HK-2 (cell line): ENCODE measurements around the gene PKHD1.

Source experiments
- DNase-seq: peaks from one replicate; pipeline ENCODE4 v3.0.0-alpha.2; 2018; ENCODE audit not compliant: unreplicated experiment

PKHD1 gene

DNA sequence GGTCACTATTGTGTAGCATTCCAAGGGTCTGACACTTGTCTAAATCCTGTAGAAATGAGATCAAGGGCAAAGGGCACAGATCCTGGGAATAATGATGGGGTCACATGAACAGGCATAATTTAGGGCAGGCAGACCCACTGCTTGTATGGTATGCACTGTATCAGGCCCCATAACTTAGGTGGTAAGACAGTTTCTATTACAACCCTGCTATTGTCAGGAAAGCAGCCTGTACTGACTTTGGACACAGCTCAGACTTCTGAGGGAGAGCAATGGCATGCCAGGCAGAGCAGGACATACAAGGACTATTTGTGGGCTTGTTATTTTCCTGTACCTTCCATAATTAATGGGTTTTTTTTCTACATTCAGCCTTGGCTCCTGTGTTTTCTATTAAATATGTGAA is 286.8 kb downstream of the PKHD1 start:
- DNase-seq: no peak

DNA sequence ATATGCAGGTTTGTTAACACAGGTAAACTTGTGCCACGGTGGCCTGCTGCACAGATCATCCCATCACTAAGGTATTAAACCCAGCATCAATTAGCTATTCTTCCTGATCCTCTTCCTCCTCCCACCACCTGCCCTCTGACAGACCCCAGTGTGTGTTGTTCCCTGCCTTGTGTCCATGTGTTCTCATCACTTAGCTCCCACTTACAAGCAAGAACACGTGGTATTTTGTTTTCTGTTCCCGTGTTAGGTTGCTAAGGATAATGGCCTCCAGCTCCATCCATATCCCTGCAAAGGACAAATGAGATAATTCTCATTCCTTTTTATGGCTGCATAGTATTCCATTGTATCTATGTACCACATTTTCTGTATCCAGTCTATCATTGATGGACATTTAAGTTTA is 294.0 kb downstream of the PKHD1 start:
- DNase-seq: no peak

GRCh38 chr6:51792273-51793030 is 295.0 kb downstream of the PKHD1 start:
- no peak for DNase-seq

GRCh38 chr6:51790946-51791345 is 296.5 kb downstream of the PKHD1 start:
- no peak for DNase-seq

- no peak for DNase-seq
Observed at GRCh38 chr6:51788121-51788520, 299.3 kb downstream of the PKHD1 start.

DNA sequence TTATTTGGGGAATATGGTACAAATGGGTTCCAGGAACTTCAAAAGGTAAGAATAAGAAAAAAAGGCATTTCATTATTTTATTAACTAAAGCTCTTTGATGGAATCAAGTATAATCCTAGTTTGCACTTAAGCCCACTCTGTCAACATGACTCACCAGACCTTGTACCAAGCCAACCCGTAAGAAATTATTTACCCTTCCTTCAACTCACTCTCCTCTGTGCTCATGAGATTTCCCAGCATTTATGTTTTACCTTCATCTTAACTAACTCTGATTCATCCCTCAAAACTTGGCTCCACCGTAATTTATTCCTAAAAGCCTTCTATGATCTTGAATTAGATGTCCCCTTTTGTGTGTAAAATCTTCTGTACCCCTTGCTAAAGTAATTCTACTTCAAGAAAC is 308.7 kb downstream of the PKHD1 start:
- no peak for DNase-seq

GRCh38 chr6:51777618-51778017 is 309.8 kb downstream of the PKHD1 start:
- no peak for DNase-seq

GRCh38 chr6:51775942-51776860 is 311.2 kb downstream of the PKHD1 start:
- no peak for DNase-seq

DNA sequence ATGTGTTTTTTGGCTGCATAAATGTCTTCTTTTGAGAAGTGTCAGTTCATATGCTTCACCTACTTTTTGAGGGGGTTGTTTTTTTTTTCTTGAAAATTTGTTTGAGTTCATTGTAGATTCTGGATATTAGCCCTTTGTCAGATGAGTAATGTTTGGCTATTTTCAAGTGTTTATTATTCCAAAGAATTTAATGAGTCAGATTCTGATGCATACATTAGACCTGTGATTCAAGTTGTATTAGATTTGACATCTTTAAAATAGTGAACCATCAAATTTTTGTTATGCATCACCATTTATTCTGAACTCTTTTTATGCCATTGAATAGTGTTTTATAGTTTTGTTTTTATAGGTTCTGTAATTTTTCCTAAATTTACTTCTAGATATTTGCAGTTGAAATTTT is 319.3 kb downstream of the PKHD1 start:
- DNase-seq: no peak

GRCh38 chr6:51765230-51765629 is 322.2 kb downstream of the PKHD1 start:
- DNase-seq: no peak

DNA sequence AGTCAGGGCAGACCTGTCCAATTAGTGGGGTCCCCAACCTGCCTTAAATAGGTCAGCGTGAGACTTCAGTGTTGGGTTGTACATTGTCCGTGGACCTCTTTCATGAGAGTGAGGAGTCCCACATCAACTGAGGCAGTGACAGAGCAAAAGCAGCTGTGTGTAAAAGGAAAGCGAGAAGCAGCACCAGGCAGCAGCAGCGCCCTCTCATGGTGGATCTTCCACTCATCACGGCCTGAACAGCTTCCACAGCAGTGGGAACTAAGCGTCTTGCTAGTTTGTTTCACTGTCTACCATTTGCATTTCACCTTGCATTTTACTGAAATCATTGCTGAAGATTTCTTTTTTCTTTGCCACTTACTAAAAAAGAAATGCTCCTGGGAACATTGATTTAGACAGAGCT is 333.8 kb downstream of the PKHD1 start:
- peak; percentile 1 for DNase-seq

DNA sequence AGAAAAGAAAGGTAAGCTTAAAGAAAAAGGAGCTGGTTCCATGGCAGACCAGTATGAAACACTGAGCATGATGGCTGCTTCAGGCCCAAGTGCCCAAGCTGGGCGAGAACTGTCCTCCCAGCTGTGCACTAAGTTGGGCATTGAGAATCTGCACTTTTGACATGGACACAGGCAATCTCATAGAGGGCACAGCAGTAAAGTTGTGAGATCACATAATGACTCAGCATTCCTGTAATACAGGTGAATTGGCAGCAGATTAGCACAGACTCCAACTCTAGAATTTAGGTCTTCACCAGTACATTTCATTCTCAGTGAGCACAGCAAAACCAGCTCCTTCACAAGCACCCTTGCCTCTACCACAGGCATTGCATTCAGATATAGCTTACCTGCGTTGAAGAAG is 343.4 kb downstream of the PKHD1 start:
- no peak for DNase-seq

DNA sequence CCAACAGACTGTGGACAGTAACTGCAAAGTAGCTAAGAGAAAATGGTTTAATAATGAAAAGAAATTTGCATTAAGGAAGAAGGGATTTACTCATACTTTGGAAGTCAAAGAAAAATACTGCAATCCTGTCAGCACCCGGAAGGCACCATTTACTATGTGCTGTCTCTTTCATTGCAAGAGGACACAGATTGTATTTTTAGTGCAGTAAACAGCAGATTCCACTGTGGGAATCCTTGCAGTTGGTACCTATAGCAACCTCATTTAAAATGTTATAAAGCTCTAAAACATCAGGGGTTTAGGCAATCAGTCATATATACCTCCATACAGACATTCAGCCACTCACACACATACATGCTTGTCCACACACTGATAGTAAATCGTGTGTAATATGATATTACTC is 346.8 kb downstream of the PKHD1 start:
- DNase-seq: no peak

GRCh38 chr6:51738614-51739013 is 348.8 kb downstream of the PKHD1 start:
- no peak for DNase-seq

DNA sequence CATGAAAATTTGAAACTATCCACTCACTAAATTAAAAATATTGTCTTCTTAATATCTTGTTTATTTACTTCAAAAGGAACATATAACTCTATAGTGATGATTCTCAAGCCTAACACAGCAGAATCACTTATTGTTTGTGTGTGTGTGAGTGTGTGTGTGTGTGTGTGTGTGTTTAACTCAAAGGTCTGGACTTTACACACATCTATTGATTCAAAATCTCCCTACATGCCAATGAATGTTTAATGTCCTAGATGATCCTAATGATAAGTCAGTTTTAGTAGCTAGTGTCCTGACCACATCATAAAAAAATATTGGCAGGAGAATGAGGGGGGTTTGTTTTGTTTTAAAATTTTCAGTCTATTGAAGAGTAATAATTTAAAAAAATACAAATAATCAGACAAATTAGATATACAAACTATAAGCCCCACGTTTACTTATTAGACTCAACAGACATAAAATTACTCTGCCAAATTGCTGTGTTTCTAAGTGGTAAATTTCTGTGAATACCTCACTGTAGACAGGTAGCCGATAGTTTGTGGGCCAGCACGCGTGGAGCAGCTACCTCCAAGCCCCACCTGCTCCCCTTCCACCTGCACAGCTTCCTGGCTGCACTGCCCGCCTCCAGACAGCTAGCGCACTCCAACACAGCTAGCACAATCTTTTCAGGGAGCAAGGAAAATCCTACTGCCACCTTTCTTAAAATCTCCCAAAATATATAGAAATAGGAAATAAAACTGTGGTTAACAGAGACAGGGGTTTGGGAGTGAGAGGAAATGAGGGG is 349.6 kb downstream of the PKHD1 start:
- DNase-seq: no peak

GRCh38 chr6:51725155-51725554 is 362.3 kb downstream of the PKHD1 start:
- no peak for DNase-seq

DNA sequence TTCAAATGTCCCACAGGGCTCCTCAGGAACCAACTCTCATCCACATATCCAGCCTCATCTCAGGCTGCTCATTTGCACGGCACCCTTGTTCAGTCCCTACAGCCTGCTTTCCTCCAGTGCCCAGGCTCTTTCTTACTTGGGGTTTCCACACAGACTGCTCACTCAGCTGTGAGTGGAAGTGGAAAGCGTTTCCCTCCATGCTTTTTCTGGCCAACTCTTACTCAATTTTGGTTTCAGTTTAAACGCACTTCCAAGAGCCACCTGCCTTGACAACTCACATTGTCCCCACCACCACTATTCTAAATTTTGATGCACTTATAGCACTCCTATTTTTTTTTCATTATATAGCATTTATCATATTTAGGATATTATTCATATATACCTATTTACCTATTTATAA is 367.1 kb downstream of the PKHD1 start:
- DNase-seq: no peak

DNA sequence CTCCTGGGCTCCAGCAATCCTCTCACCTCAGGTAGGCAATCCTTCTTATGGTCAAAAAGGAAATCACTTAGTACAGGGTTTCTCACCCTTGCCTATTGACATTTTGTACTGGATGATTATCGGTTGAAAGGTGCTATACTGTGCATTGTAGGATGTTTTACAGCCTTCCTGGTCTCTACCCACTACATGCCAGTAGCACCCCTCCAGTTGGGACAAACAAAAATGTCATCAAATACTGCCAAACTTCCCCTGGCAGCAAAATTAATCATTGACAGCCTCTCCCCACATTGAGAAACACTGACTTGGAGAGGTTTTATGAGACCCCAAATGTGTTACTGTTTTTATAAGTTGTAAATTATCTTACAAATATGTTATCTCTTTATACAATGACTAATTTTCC is 368.1 kb downstream of the PKHD1 start:
- no peak for DNase-seq

DNA sequence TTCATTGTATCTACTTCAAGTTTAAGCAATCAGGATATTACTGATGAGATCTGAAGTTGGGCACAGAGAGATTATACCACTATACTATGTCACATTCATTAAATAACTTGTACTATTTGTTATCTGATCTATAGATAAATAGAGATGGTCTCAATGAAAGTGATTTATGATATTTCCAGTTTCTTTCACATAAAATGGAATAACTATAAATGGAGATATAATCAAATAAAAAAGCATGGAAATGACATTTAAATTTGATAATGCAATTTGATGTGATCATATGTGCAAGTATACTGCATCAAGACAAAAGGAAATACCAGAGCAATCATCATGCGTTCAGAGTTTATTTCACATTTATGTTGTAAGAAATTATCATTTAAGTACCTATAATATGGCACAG is 368.9 kb downstream of the PKHD1 start:
- DNase-seq: no peak

DNA sequence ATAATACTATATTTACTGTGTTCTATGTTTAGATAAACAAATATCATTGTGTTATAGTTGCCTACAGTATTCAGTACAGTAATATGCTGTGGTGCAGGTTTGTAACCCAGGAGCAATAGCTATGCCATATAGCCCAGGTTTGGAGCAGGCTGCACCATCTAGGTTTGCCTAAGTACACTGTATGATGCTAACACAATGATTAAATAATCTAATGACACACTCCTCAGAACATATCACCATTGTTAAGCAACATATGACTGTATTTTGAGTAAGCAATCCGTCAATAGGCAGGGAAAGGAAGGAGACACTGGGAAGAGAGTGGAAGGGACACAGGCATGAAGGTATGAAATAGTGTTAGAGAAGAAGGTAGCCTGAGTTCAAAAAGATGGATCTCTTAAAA is 369.9 kb downstream of the PKHD1 start:
- DNase-seq: no peak

DNA sequence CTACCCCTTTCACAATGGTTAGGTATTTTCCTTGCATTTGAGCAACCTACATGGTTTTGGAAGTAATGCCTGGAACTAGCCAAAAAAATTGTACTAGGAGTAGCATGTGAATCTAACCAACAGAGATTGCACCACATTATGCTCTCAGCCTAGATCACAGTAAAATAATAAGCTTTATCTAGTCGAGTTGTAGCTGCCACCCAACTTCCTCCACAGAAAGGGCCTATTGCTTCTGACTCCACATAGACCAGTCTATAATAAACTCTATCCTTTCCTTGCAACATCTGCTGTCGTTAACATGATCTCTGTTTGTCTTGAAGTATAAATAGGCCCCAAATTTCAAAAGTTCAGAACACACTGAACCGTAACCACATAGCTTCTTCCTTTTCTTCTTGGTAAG is 375.5 kb downstream of the PKHD1 start:
- DNase-seq: no peak

DNA sequence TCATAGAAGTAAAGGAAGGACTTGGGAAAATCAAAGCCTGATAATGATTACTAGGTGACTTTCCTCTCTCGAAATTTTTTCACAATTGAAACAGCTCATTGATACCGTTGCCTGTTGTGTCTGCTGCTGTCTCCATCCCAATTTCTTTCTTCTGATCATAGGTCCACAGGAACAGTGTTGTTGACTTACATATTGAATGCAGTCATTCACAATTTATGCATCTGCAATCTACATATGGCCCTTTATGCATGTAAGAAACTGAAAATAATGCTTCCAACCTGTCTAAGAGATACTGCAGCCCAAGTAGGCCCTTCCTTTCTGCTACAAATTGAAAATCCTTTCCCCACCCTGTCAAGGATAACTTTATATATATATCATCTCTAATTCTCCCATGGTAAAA is 381.3 kb downstream of the PKHD1 start:
- no peak for DNase-seq
